H1 (cell line): ENCODE results near the gene MYH10. TPM values are rescaled to one million over a fixed set of nuclear protein-coding genes. Genes with fewer than 3 reads are reported as not detected.

ENCODE experiments used
- CHD1 ChIP-seq: IDR thresholded peaks from 2 replicates; pipeline ENCODE4 v1.6.1; 2012; ENCODE audit warnings: low read depth, low read length, improper control_type of control experiment
- CTCF ChIP-seq, 3 experiments: IDR thresholded peaks; 1 replicate in 2 of 3; 2 replicates in 1 of 3; pipeline versions ENCODE4 v1.5.1 to v1.6.1; 2011; ENCODE audit warnings: low read length in 3 of 3, mild to moderate bottlenecking in 3 of 3, inconsistent platforms in 2 of 3, low read depth in 1 of 3, moderate library complexity in 1 of 3; ENCODE audit not compliant: insufficient read depth in 1 of 3; ENCODE audit errors: control extremely low read depth in 1 of 3
- EP300 ChIP-seq, 2 experiments: IDR thresholded peaks; 1 replicate in 1 of 2; 2 replicates in 1 of 2; pipeline ENCODE4 v1.6.1; 2011 to 2012; ENCODE audit warnings: low read depth in 2 of 2, low read length in 2 of 2, mild to moderate bottlenecking in 2 of 2, borderline replicate concordance in 1 of 2, inconsistent platforms in 1 of 2, moderate library complexity in 1 of 2
- KDM4A ChIP-seq: IDR thresholded peaks from one replicate; pipeline ENCODE4 v1.7.1; 2012; ENCODE audit warnings: low read depth, mild to moderate bottlenecking, moderate library complexity, low read length, inconsistent platforms; ENCODE audit not compliant: severe bottlenecking
- POLR2A ChIP-seq, 2 experiments: IDR thresholded peaks; 1 replicate in 1 of 2; 2 replicates in 1 of 2; pipeline ENCODE4 v1.6.1; 2011; ENCODE audit warnings: low read depth in 2 of 2, low read length in 2 of 2, mild to moderate bottlenecking in 2 of 2; ENCODE audit errors: control extremely low read depth in 1 of 2
- polyA plus RNA-seq, 7 experiments: library from polyadenylated mRNA; depleted of rRNA in 3 of 7; stranded (reverse) in 5 of 7; unstranded in 2 of 7; fragments of >200 nt in 5 of 7; fragments of 200-250 nt in 2 of 7; gene quantifications; 1 replicate in 5 of 7; 2 replicates in 1 of 7; 4 replicates in 1 of 7; pipeline versions ENCODE4 v1.2.1 to v1.2.3, GENCODE V29; 2011 to 2013; ENCODE audit warnings: missing spikeins in 2 of 7, mixed read lengths in 2 of 7
- total RNA-seq: library from RNA; stranded (reverse); fragmentation: NEBNext Ultra II Directional; extraction: Animal tissue kit (Norgen Biotek cat#: 25700); gene quantifications from 2 replicates; pipeline ENCODE4 v1.2.1, GENCODE V29; 2021
- TF ChIP-seq, protein P1 (sequence below): fragments of 300-600 bp; sonication (generic); IDR thresholded peaks from 2 replicates; pipeline ENCODE4 v1.7.1; 2012; ENCODE audit warnings: low read length, moderate library complexity, mild to moderate bottlenecking, inconsistent platforms; ENCODE audit not compliant: insufficient replicate concordance

The MYH10 gene
- total and polyA plus RNA-seq, 2 of the 8 experiments (the other 6 are each of a cell fraction or from before 2014, with no cell fraction given): 64.1 to 289 TPM

GRCh38 chr17:8435245-8436168 lies 195.0 kb downstream of the MYH10 start, which contains the start of gene NDEL1 (continued):
- TF ChIP-seq, protein P1, sequence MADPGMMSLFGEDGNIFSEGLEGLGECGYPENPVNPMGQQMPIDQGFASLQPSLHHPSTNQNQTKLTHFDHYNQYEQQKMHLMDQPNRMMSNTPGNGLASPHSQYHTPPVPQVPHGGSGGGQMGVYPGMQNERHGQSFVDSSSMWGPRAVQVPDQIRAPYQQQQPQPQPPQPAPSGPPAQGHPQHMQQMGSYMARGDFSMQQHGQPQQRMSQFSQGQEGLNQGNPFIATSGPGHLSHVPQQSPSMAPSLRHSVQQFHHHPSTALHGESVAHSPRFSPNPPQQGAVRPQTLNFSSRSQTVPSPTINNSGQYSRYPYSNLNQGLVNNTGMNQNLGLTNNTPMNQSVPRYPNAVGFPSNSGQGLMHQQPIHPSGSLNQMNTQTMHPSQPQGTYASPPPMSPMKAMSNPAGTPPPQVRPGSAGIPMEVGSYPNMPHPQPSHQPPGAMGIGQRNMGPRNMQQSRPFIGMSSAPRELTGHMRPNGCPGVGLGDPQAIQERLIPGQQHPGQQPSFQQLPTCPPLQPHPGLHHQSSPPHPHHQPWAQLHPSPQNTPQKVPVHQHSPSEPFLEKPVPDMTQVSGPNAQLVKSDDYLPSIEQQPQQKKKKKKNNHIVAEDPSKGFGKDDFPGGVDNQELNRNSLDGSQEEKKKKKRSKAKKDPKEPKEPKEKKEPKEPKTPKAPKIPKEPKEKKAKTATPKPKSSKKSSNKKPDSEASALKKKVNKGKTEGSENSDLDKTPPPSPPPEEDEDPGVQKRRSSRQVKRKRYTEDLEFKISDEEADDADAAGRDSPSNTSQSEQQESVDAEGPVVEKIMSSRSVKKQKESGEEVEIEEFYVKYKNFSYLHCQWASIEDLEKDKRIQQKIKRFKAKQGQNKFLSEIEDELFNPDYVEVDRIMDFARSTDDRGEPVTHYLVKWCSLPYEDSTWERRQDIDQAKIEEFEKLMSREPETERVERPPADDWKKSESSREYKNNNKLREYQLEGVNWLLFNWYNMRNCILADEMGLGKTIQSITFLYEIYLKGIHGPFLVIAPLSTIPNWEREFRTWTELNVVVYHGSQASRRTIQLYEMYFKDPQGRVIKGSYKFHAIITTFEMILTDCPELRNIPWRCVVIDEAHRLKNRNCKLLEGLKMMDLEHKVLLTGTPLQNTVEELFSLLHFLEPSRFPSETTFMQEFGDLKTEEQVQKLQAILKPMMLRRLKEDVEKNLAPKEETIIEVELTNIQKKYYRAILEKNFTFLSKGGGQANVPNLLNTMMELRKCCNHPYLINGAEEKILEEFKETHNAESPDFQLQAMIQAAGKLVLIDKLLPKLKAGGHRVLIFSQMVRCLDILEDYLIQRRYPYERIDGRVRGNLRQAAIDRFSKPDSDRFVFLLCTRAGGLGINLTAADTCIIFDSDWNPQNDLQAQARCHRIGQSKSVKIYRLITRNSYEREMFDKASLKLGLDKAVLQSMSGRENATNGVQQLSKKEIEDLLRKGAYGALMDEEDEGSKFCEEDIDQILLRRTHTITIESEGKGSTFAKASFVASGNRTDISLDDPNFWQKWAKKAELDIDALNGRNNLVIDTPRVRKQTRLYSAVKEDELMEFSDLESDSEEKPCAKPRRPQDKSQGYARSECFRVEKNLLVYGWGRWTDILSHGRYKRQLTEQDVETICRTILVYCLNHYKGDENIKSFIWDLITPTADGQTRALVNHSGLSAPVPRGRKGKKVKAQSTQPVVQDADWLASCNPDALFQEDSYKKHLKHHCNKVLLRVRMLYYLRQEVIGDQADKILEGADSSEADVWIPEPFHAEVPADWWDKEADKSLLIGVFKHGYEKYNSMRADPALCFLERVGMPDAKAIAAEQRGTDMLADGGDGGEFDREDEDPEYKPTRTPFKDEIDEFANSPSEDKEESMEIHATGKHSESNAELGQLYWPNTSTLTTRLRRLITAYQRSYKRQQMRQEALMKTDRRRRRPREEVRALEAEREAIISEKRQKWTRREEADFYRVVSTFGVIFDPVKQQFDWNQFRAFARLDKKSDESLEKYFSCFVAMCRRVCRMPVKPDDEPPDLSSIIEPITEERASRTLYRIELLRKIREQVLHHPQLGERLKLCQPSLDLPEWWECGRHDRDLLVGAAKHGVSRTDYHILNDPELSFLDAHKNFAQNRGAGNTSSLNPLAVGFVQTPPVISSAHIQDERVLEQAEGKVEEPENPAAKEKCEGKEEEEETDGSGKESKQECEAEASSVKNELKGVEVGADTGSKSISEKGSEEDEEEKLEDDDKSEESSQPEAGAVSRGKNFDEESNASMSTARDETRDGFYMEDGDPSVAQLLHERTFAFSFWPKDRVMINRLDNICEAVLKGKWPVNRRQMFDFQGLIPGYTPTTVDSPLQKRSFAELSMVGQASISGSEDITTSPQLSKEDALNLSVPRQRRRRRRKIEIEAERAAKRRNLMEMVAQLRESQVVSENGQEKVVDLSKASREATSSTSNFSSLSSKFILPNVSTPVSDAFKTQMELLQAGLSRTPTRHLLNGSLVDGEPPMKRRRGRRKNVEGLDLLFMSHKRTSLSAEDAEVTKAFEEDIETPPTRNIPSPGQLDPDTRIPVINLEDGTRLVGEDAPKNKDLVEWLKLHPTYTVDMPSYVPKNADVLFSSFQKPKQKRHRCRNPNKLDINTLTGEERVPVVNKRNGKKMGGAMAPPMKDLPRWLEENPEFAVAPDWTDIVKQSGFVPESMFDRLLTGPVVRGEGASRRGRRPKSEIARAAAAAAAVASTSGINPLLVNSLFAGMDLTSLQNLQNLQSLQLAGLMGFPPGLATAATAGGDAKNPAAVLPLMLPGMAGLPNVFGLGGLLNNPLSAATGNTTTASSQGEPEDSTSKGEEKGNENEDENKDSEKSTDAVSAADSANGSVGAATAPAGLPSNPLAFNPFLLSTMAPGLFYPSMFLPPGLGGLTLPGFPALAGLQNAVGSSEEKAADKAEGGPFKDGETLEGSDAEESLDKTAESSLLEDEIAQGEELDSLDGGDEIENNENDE: no peak
- TF ChIP-seq KDM4A: no peak
- TF ChIP-seq EP300 (IDR thresholded peaks at IDR 0.05; ENCODE audit: borderline replicate concordance in 1 of 2, low read depth in 2 of 2, low read length in 2 of 2): no peak
- no peak for TF ChIP-seq CHD1
- TF ChIP-seq CTCF (IDR thresholded peaks at IDR 0.05; ENCODE audit: control extremely low read depth in 1 of 3, insufficient read depth in 1 of 3, low read depth in 1 of 3, low read length in 3 of 3): no peak
- peak; percentile 87 for TF ChIP-seq POLR2A (IDR thresholded peaks at IDR 0.05; ENCODE audit: control extremely low read depth in 1 of 2, low read depth in 2 of 2, low read length in 2 of 2)
